PC-9 (cell line): ENCODE results near the gene ARHGEF12.

Experiments
- CTCF ChIP-seq: fragments of 200-600 bp; sonication (generic); conservative IDR thresholded peaks from 2 replicates; pipeline ENCODE4 v1.6.1; 2017; ENCODE audit warnings: mixed run types, antibody characterized with exemption, mild to moderate bottlenecking, moderate library complexity
- EZH2 ChIP-seq: fragments of 200-600 bp; sonication (generic); IDR thresholded peaks from 2 replicates; pipeline ENCODE4 v1.8.0; 2017; ENCODE audit warnings: antibody characterized with exemption, low read depth

- TF ChIP-seq CTCF (peak; percentile 85), EZH2 (no peak)
Measured at GRCh38 chr11:120334894-120335462, 1.2 kb upstream of the ARHGEF12 start.
